OCI-LY7 (cell line): ENCODE data around the gene FUZ. TPM values are rescaled to one million over a fixed set of nuclear protein-coding genes. Genes with fewer than 3 reads are reported as not detected.

ENCODE experiments used
- BruUV-seq: library from RNA; stranded (reverse); fragments of 400-500 nt; replicated peaks from 2 replicates; lab custom pipeline; 2021; lab: Mats Ljungman, UMichigan
- CTCF ChIA-PET: fragments of 300-600 bp; sonication (Branson Sonifier 250); formaldehyde crosslinking; loops from one replicate; lab custom pipeline; 2022; ENCODE audit warnings: antibody characterized with exemption; ENCODE audit not compliant: unreplicated experiment; lab: Charles Lee
- POLR2A ChIA-PET: fragments of 300-600 bp; sonication (Branson Sonifier 250); formaldehyde crosslinking; loops from one replicate; lab custom pipeline; 2022; ENCODE audit warnings: antibody characterized with exemption; lab: Charles Lee
- DNase-seq: peaks from one replicate; pipeline ENCODE4 v3.0.0-alpha.2; 2015; ENCODE audit warnings: low spot score
- H2AFZ ChIP-seq: fragments of 200-600 bp; sonication (generic), shearing (Covaris generic); 2 replicates; pipeline ENCODE4 v1.6.1; 2014; ENCODE audit warnings: mild to moderate bottlenecking, antibody characterized with exemption, low read length, moderate library complexity
- H3K27ac ChIP-seq: fragments of 200-600 bp; sonication (generic); 2 replicates; pipeline ENCODE4 v1.5.1; 2014; ENCODE audit warnings: mixed run types, low read depth, mild to moderate bottlenecking, moderate library complexity, low read length, inconsistent platforms; ENCODE audit not compliant: poor library complexity, severe bottlenecking
- H3K36me3 ChIP-seq: fragments of 200-600 bp; sonication (generic); 2 replicates; pipeline ENCODE4 v1.6.1; 2014; ENCODE audit warnings: mild to moderate bottlenecking, antibody characterized with exemption, low read length, moderate library complexity, mixed read lengths; ENCODE audit not compliant: insufficient read depth
- H3K4me1 ChIP-seq: fragments of 200-600 bp; sonication (generic); 2 replicates; pipeline ENCODE4 v1.5.1; 2014; ENCODE audit warnings: mild to moderate bottlenecking, low read length; ENCODE audit not compliant: insufficient read depth, poor library complexity, severe bottlenecking
- H3K4me2 ChIP-seq: fragments of 200-600 bp; sonication (generic); 2 replicates; pipeline ENCODE4 v1.6.1; 2014; ENCODE audit warnings: mild to moderate bottlenecking, low read length
- H3K4me3 ChIP-seq: fragments of 200-600 bp; sonication (generic); 2 replicates; pipeline ENCODE4 v1.5.1; 2014; ENCODE audit warnings: mild to moderate bottlenecking, low read depth, low read length; ENCODE audit not compliant: poor library complexity, severe bottlenecking
- H3K79me2 ChIP-seq: fragments of 200-600 bp; sonication (generic); 2 replicates; pipeline ENCODE4 v1.6.1; 2016; ENCODE audit warnings: low read depth, mild to moderate bottlenecking, low read length, moderate library complexity, mixed read lengths; ENCODE audit not compliant: insufficient read depth
- H3K9me2 ChIP-seq: fragments of 200-600 bp; sonication (generic); 2 replicates; pipeline ENCODE4 v1.6.1; 2016; ENCODE audit warnings: mild to moderate bottlenecking, low read length, mixed read lengths; ENCODE audit not compliant: insufficient read depth
- H3K9me3 ChIP-seq: fragments of 200-600 bp; sonication (generic); 2 replicates; pipeline ENCODE4 v1.6.1; 2014; ENCODE audit warnings: mild to moderate bottlenecking, mixed run types, low read length, mixed read lengths
- H4K20me1 ChIP-seq: fragments of 200-600 bp; sonication (generic); 2 replicates; pipeline ENCODE4 v1.6.1; 2014; ENCODE audit warnings: mild to moderate bottlenecking, antibody characterized with exemption, low read length, moderate library complexity, mixed read lengths; ENCODE audit not compliant: insufficient read depth
- CTCF ChIP-seq: fragments of 200-600 bp; sonication (generic); conservative IDR thresholded peaks from 2 replicates; pipeline ENCODE4 v1.5.1; 2014; ENCODE audit warnings: mild to moderate bottlenecking, antibody characterized with exemption, low read length, moderate library complexity, mixed read lengths
- EZH2phosphoT487 ChIP-seq: fragments of 200-600 bp; sonication (generic); IDR thresholded peaks from 2 replicates; pipeline ENCODE4 v1.6.1; 2018; ENCODE audit warnings: low read depth, borderline replicate concordance, mild to moderate bottlenecking, mixed run types, antibody characterized with exemption, low read length, moderate library complexity, mixed read lengths
- intact Hi-C: fragments of 100-400 bp; cut with micrococcal nuclease; formaldehyde crosslinking; loops from one replicate; pipeline ENCODE4 v1.10.0; 2022; ENCODE audit not compliant: unreplicated experiment
- total RNA-seq, 2 experiments: library from RNA; depleted of rRNA in 1 of 2; stranded (reverse); fragments of >200 nt in 1 of 2; shearing (Covaris generic) in 1 of 2; gene quantifications; 2 replicates each; pipeline ENCODE4 v1.2.3, GENCODE V29; 2014 to 2022

Gene FUZ
- total RNA-seq, 2 experiments from 2014 or later = 28.1 to 33.6 TPM

DNA sequence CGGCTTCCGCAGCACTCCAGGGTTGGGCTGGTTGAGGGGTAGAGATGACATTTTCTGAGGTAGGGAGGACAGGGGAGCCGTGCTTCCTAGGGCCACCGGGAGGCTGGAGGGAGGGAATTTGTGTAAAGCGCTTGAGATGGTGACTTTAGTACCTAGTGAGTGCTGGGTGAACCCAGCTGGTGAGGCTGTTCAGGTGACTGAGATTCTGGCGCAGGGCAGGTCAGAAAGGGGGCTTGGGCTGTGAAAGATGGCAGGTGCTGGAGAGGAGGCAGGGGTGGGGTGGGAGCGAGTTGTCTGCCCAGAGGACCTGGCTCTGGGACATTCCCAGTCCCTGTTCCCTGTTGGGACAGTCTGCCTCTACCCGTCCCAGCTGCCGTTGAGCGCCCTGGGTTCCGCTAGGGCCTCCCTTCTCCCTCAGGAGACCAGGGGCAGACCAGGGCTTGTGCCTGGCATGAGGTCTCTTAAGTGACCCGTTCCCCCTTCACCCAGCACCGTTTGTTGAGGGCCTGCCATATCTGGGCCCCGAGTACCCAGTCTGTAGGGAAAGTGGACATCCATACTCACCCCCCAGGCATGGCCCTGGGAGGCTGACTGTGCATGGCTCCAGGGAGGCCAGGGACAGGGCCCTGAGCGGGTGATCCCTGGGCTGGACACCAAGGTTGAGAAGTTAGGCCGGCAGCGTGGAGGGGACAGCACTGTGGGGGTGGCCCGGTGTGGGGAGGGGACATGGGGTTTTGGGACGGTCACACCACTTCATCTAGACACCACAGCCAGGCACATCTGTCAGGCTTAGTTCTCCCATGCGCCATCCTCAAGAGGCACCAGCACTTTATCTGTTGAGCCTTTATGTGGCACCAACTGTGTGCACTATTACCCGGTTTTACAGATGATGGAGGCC, 42.8 kb upstream of the FUZ start:
- Histone ChIP-seq H3K9me3 (no peaks in the 10 kb centered on the region), H2AFZ (no peak overlapping the region), H3K79me2 (peaks cover 24% of the 10 kb centered on the region), H3K4me1 (peaks cover 21% of the 10 kb centered on the region), H3K27ac (no peak overlapping the region), H3K4me3 (no peak overlapping the region), H3K4me2 (no peak overlapping the region), H3K36me3 (peaks cover 75% of the 10 kb centered on the region), H4K20me1 (peaks cover 20% of the 10 kb centered on the region), H3K9me2 (no peaks in the 10 kb centered on the region)
- no peak for DNase-seq
- ChIA-PET POLR2A (no interaction called here), CTCF (no interaction called here)
- BruUV-seq = no TSS peak
- no peak for TF ChIP-seq EZH2phosphoT487
- TF ChIP-seq CTCF = no peak
- intact Hi-C loops = no loop called here

DNA sequence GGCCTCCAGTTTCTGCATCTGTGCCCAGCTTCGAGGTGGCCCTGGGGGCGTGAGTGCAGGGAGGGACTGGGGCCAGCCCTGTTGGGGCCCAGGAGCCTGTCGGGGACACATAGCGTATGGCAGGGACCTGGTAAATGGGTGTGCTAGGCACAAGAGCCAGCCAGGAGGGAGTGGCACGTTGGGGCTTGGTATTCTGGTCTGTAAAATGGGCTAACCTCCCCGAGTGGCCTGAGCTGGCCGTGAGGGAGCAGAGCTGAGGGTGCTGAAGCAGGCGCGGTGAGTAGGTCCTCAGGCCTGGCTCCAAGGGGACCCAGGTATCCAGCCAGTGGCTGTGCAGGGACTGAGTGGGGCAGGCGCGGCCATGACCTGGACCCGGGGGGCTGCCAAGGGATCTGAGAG, 42.2 kb upstream of the FUZ start:
- Histone ChIP-seq H2AFZ (no peak overlapping the region), H3K36me3 (peaks cover 69% of the 10 kb centered on the region), H4K20me1 (peaks cover 20% of the 10 kb centered on the region), H3K9me2 (no peaks in the 10 kb centered on the region), H3K4me1 (peaks cover 22% of the 10 kb centered on the region), H3K79me2 (peaks cover 24% of the 10 kb centered on the region), H3K27ac (no peak overlapping the region), H3K9me3 (no peaks in the 10 kb centered on the region), H3K4me3 (no peak overlapping the region), H3K4me2 (no peak overlapping the region)
- ChIA-PET POLR2A (no interaction called here), CTCF (no interaction called here)
- TF ChIP-seq CTCF = no peak
- TF ChIP-seq EZH2phosphoT487 = no peak
- BruUV-seq = no TSS peak
- DNase-seq = no peak
- intact Hi-C loops = no loop called here
